Measurements from ENCODE around the gene GIT1. TPM values are rescaled to one million over a fixed set of nuclear protein-coding genes. Genes with fewer than 3 reads are reported as not detected.
"Not testable (repeated sequence)": the region's sequence is repeated elsewhere in the genome, so short reads cannot be mapped to it uniquely, and the experiment has no call there.

Gene GIT1
- total RNA-seq, 1 experiment from 2014 or later = 11.7 TPM

DNA sequence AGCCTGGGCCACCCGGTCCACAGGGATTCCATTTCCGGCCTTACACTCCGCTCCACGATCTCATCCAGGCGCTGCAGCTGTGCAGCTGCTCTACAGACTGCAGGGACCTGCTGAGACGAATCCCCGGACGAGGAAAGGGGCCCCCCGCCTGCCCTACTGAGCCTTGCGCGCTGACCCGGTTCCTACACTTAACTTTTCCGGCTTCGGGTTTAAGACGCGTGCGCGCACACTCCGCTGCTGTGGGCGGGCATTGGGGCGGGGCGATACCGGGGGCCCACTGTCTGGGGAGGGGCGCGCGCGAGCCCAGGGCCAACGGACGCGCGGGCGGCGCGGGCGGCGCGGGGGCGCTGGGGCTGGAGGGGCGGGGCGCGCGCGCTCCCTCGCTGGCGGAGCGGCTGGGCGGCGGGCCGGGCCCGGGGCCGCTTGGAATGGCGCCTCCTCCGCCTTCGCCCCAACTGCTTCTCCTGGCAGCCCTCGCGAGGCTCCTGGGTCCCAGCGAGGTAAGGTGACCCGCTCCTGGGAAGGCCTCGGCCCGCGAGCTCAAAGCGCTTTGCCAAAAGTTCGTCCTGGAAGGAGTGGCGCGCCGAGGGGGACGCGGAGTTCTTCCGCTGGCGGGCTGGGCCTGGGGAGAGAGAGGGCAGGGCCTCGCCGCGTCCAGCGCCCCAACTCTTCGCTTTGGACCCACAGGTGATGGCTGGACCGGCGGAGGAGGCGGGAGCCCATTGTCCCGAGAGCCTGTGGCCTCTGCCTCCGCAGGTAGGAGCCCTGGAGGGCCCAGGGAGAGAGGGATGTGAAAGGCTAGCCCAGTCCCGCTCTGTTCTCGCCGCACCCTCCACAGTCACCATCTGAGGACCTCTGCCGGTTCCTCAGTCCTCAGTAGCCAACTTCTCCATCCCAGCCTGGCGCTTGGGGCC lies 20.9 kb downstream of the GIT1 start, which contains the start of gene TP53I13:
Gene TP53I13, plus strand, starts transcription at position 371 of the 914 bp plus-strand sequence. Its CDS starts 58 bp downstream, at position 429.
- DNase-seq (ENCODE audit: low spot score) = peak; percentile 68

- DNase-seq (ENCODE audit: low spot score) = peak; percentile 55
Observed at GRCh38 chr17:29567554-29568330, 21.7 kb downstream of the GIT1 start.

GRCh38 chr17:29567304-29567553 lies 22.2 kb downstream of the GIT1 start:
- no peak for DNase-seq (ENCODE audit: low spot score)

- peak; percentile 25 for DNase-seq (ENCODE audit: low spot score)
Observed at GRCh38 chr17:29566473-29567303, 22.8 kb downstream of the GIT1 start, which contains the start of gene ABHD15. TSS of gene ABHD15 (minus strand) at chr17:29567037. CDS start at chr17:29566966, 71 bp downstream.

- DNase-seq (ENCODE audit: low spot score) = peak; percentile 4
Observed at GRCh38 chr17:29565643-29566472, 23.6 kb downstream of the GIT1 start.

- no peak for DNase-seq (ENCODE audit: low spot score)
Observed at GRCh38 chr17:29563816-29564215, 25.6 kb downstream of the GIT1 start.

- DNase-seq (ENCODE audit: low spot score) = no peak
Observed at GRCh38 chr17:29562615-29563014, 26.8 kb downstream of the GIT1 start.

DNA sequence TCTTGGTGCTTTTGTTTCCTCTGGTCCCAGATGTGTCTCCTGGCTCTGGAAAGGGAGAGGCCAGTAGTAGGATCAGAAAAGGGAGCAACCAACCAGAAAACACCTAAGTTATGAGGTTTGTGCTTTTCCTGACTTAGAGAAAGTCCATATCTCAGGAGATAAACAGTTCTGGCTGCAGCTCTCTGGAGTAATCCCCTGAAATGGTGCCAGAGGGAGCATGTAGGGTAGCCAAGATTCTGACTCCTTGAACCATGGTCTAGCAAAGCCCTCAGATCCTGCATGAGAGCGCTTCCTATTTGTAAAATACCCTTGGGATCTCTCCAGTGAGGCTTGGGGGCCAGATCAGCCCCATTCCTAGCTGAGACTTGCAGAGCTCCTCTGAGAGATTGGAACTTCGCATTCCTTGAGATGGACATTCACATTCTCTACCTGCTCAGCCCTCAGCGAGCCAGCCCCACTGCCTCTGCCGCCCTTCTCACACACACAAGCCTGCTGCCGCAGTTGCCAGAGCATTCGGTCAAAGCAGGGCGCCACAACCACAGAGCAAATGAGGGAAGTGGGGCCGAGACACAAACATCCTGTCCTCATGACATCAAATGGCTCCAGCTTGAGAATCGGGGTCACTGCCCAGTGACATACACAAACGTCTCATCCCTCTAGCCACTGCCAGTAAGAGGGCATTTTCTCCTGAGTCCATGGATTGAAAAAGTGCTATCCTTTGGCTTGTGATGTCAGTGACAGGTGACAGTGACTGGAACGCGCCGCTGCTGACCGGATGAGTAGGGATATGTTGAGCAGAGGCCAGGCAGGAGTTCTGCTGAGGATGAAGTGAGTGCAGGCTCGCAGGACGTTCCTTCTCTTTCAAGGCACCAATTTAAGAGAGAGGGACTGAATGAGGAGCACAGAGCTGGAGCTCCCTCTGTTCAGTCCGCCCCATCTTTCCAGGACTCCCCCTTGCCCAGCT lies 27.6 kb downstream of the GIT1 start:
- no peak for DNase-seq (ENCODE audit: low spot score)

- no peak for DNase-seq (ENCODE audit: low spot score)
Observed at GRCh38 chr17:29560316-29560715, 29.1 kb downstream of the GIT1 start.

DNA sequence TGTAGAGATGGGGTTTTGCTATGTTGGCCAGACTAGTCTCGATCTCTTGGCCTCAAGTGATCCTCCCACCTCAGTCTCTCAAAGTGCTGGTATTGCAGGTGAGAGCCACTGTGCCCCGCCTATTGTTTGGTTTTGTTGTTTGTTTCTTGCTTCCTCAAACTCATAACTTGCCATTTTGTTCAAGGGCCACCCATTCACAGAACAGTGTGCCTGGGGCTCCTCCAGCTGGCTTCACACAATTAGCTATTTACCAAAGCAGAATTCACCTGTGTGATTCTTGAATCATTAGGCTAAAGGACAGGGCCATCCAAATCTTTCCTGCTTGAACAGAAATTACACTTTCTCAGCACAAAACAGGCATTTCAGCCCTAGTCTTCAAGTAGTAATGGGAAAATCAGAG lies 29.8 kb downstream of the GIT1 start:
- no peak for DNase-seq (ENCODE audit: low spot score)

DNA sequence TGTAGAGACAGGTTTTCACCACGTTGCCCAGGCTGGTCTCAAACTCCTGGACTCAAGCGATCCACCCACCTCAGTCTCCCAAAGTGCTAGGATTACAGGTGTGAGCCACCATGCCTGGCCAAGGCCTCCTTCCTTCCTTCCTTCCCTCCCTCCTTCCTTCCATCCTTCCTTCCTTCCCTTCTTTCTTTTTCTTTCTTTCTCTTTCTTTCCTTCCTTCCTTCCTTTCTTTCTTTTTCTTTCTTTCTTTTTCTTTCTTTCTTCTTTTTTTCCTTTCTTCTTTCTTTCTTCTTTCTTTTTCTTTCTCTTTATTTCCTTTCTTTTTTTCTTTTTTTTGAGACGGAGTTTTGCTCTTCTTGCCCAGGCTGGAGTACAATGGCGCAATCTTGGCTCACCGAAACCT lies 31.3 kb downstream of the GIT1 start:
- not testable (repeated sequence) for DNase-seq (ENCODE audit: low spot score)

- DNase-seq (ENCODE audit: low spot score) = no peak
Observed at GRCh38 chr17:29557739-29558116, 31.7 kb downstream of the GIT1 start.

- no peak for DNase-seq (ENCODE audit: low spot score)
Observed at GRCh38 chr17:29557085-29557738, 32.2 kb downstream of the GIT1 start.

DNA sequence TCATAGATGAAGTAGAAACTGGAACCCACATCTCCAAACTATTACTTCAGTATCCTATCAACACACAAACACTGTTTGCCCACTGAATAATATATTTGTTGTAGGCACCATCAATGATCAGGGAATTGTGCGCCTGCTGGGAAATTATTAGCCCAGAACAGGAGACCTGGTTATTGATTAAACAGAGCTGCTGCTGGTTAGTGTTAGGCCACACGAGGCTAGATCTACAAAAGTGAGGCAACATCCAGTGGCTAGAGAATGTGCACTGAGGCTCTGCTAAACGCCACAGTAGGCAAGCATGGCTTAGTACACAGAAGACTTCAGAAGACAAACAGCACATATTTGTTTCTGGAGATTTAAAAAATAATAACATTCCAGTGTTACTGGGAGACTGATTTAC lies 33.6 kb downstream of the GIT1 start:
- DNase-seq (ENCODE audit: low spot score) = no peak

- DNase-seq (ENCODE audit: low spot score) = no peak
Observed at GRCh38 chr17:29549177-29549923, 40.1 kb downstream of the GIT1 start.

- no peak for DNase-seq (ENCODE audit: low spot score)
Observed at GRCh38 chr17:29546830-29547229, 42.6 kb downstream of the GIT1 start.

DNA sequence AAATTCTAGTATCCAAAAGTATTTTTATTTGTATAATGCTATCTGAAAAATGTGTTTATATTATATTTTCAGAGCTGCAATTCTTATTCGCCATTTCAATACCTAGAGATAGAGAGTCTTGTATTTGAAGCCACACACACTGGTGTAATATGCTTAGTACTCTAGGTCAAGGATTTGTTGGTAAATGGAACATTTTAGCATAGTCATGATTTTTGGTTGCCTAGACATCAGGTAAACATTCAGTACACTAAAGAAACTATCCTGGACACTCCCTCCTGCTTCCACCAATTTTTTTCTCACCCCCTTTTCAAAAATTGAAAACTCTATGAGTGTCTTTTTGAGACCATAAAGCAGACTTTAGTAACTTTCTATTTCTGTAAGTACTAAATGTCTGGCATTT lies 43.4 kb downstream of the GIT1 start:
- DNase-seq (ENCODE audit: low spot score) = no peak

DNA sequence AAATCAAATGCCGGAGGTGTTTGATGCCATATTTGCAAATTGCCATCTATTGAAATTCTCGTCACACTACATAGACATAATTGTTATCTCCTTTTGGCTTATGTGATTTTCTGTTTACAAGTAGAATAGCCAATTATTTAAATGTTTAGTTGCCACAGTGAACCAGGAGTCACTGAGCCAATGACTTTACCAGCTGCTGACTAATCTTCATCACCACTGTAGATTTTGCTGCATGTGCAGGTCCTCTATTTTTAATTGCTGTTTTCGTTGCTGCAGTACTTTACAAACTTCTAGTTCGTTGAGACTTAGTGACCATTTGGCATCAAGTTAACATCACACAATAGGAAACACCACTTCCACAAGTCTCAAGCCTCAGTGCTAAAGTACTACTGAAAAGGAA lies 45.4 kb downstream of the GIT1 start:
- DNase-seq (ENCODE audit: low spot score) = no peak

DNA sequence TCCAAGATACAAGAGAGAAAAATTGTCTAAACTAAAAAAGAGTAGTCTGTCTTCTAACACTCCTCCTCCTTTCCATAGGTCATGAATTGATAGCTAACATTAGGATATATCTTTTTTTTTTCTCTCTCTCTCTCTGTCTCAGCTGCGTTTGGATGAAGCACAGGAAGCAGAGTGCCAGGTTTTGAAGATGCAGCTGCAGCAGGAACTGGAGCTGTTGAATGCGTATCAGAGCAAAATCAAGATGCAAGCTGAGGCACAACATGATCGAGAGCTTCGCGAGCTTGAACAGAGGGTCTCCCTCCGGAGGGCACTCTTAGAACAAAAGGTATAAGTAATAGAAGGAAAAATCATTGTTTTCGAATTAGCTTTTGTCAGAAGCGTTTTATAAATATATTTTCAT lies 55.5 kb downstream of the GIT1 start:
- DNase-seq (ENCODE audit: low spot score) = no peak
